IMR-90 (cell line): ENCODE measurements around the gene TRIP6. TPM values are rescaled to one million over a fixed set of nuclear protein-coding genes. Genes with fewer than 3 reads are reported as not detected.

Source experiments
- ATAC-seq: fragments of 200-7000 bp; cut with Tn5 transposase; 2 replicates; pipeline ENCODE4 v1.9.1; 2020; ENCODE audit warnings: low read depth, mild to moderate bottlenecking, moderate library complexity
- BruUV-seq: library from RNA; stranded (reverse); fragments of 400-500 nt; replicated peaks from 2 replicates; lab custom pipeline; 2021; lab: Mats Ljungman, UMichigan
- CTCF ChIA-PET: fragments of 300-600 bp; formaldehyde crosslinking; extraction: SDS; loops from one replicate; lab custom pipeline; 2021; ENCODE audit warnings: antibody characterized with exemption; lab: Yijun Ruan, JAX
- POLR2A ChIA-PET: fragments of 300-600 bp; sonication (Branson Sonifier 250); formaldehyde crosslinking; loops from one replicate; lab custom pipeline; 2022; ENCODE audit warnings: antibody characterized with exemption; ENCODE audit not compliant: unreplicated experiment; lab: Charles Lee
- DNase-seq: peaks from one replicate; pipeline ENCODE4 v3.0.0; 2013
- H2AFZ ChIP-seq: replicated peaks from 2 replicates; pipeline ENCODE3; 2013; ENCODE audit warnings: low read length, mild to moderate bottlenecking; ENCODE audit not compliant: poor library complexity
- H2AK5ac ChIP-seq: 2 replicates; pipeline ENCODE4 v1.6.1; 2013; ENCODE audit warnings: low read depth, low read length, inconsistent platforms
- H2AK9ac ChIP-seq: replicated peaks from 2 replicates; pipeline ENCODE3; 2013; ENCODE audit warnings: mild to moderate bottlenecking, low read depth, low read length, moderate library complexity; ENCODE audit not compliant: poor library complexity
- H2BK120ac ChIP-seq: 2 replicates; pipeline ENCODE4 v1.6.1; 2013; ENCODE audit warnings: low read depth, low read length, inconsistent platforms
- H2BK15ac ChIP-seq: 3 replicates; pipeline ENCODE4 v1.6.1; 2013; ENCODE audit warnings: low read depth, low read length, inconsistent platforms
- H2BK20ac ChIP-seq: 2 replicates; pipeline ENCODE4 v1.6.1; 2013; ENCODE audit warnings: low read depth, mild to moderate bottlenecking, inconsistent platforms, low read length, moderate library complexity
- H2BK5ac ChIP-seq: 2 replicates; pipeline ENCODE4 v1.6.1; 2013; ENCODE audit warnings: mild to moderate bottlenecking, low read depth, low read length, inconsistent platforms; ENCODE audit not compliant: poor library complexity, severe bottlenecking
- H3K14ac ChIP-seq: replicated peaks from 2 replicates; pipeline ENCODE4 v1.6.1; 2013; ENCODE audit warnings: low read depth, low read length, inconsistent platforms
- H3K18ac ChIP-seq: 2 replicates; pipeline ENCODE4 v1.6.1; 2013; ENCODE audit warnings: low read depth, low read length, control low read depth
- H3K23ac ChIP-seq: 2 replicates; pipeline ENCODE4 v1.6.1; 2013; ENCODE audit warnings: low read depth, low read length, inconsistent platforms
- H3K27ac ChIP-seq: 2 replicates; pipeline ENCODE4 v1.5.1; 2013; ENCODE audit warnings: mild to moderate bottlenecking, control low read depth, low read length; ENCODE audit not compliant: insufficient read depth
- H3K27me3 ChIP-seq: 2 replicates; pipeline ENCODE4 v1.6.1; 2013; ENCODE audit warnings: low read length; ENCODE audit not compliant: control insufficient read depth, insufficient read depth
- H3K36me3 ChIP-seq: 2 replicates; pipeline ENCODE4 v1.6.1; 2013; ENCODE audit warnings: low read length, mixed read lengths; ENCODE audit not compliant: control insufficient read depth, insufficient read depth
- H3K4ac ChIP-seq: 2 replicates; pipeline ENCODE4 v1.6.1; 2013; ENCODE audit warnings: low read depth, low read length, inconsistent platforms
- H3K4me1 ChIP-seq: 2 replicates; pipeline ENCODE4 v1.6.1; 2013; ENCODE audit warnings: low read length, mixed read lengths; ENCODE audit not compliant: control insufficient read depth, insufficient read depth
- H3K4me2 ChIP-seq: 2 replicates; pipeline ENCODE4 v1.6.1; 2013; ENCODE audit warnings: low read depth, mild to moderate bottlenecking, control low read depth, low read length, moderate library complexity
- H3K4me3 ChIP-seq: 2 replicates; pipeline ENCODE4 v1.5.1; 2013; ENCODE audit warnings: low read depth, mild to moderate bottlenecking, control low read depth, low read length, moderate library complexity; ENCODE audit not compliant: insufficient read depth
- H3K56ac ChIP-seq: 2 replicates; pipeline ENCODE4 v1.6.1; 2013; ENCODE audit warnings: low read length, inconsistent platforms; ENCODE audit not compliant: insufficient read depth; ENCODE audit errors: extremely low read depth
- H3K79me1 ChIP-seq, 2 experiments: 2 replicates each; pipeline ENCODE4 v1.6.1; 2013; ENCODE audit warnings: low read length in 2 of 2, inconsistent platforms in 1 of 2, low read depth in 1 of 2
- H3K9ac ChIP-seq: 2 replicates; pipeline ENCODE4 v1.6.1; 2013; ENCODE audit warnings: low read depth, low read length, control low read depth
- H3K9me1 ChIP-seq: 2 replicates; pipeline ENCODE4 v1.6.1; 2013; ENCODE audit warnings: low read length, inconsistent platforms; ENCODE audit not compliant: insufficient read depth
- H3K9me3 ChIP-seq: 2 replicates; pipeline ENCODE4 v1.6.1; 2013; ENCODE audit warnings: low read length; ENCODE audit not compliant: control insufficient read depth, insufficient read depth
- H4K20me1 ChIP-seq: 2 replicates; pipeline ENCODE4 v1.6.1; 2013; ENCODE audit warnings: low read length, inconsistent platforms; ENCODE audit not compliant: insufficient read depth
- H4K5ac ChIP-seq: 2 replicates; pipeline ENCODE4 v1.6.1; 2013; ENCODE audit warnings: mild to moderate bottlenecking, low read depth, low read length, control low read depth
- H4K8ac ChIP-seq, 2 experiments: 2 replicates each; pipeline ENCODE4 v1.6.1; 2013; ENCODE audit warnings: low read depth in 2 of 2, low read length in 2 of 2, control low read depth in 1 of 2, inconsistent platforms in 1 of 2
- H4K91ac ChIP-seq: 2 replicates; pipeline ENCODE4 v1.6.1; 2013; ENCODE audit warnings: low read depth, low read length, inconsistent platforms; ENCODE audit not compliant: insufficient read depth
- BHLHE40 ChIP-seq: fragments of 150-350 bp; IDR thresholded peaks from 2 replicates; pipeline ENCODE4 v1.6.1; 2016; ENCODE audit warnings: mild to moderate bottlenecking, low read depth, low read length
- CHD1 ChIP-seq: IDR thresholded peaks from 2 replicates; pipeline ENCODE4 v1.6.1; 2012; ENCODE audit warnings: low read depth, low read length, improper control_type of control experiment
- FOS ChIP-seq: fragments of 150-350 bp; IDR thresholded peaks from 2 replicates; pipeline ENCODE4 v1.6.1; 2016; ENCODE audit warnings: low read depth, low read length
- MAFK ChIP-seq: IDR thresholded peaks from 2 replicates; pipeline ENCODE4 v1.6.1; 2012; ENCODE audit warnings: low read depth, low read length, improper control_type of control experiment
- MAZ ChIP-seq: IDR thresholded peaks from 2 replicates; pipeline ENCODE4 v1.6.1; 2012; ENCODE audit warnings: low read depth, mild to moderate bottlenecking, low read length, improper control_type of control experiment, moderate library complexity, borderline replicate concordance
- NFE2L2 ChIP-seq: fragments of 150-350 bp; IDR thresholded peaks from 2 replicates; pipeline ENCODE4 v1.6.1; 2016; ENCODE audit warnings: low read depth, mild to moderate bottlenecking, low read length
- POLR2A ChIP-seq: IDR thresholded peaks from 2 replicates; pipeline ENCODE4 v1.6.1; 2012; ENCODE audit warnings: mild to moderate bottlenecking, low read depth, low read length
- RCOR1 ChIP-seq: IDR thresholded peaks from 2 replicates; pipeline ENCODE4 v1.6.1; 2012; ENCODE audit warnings: mild to moderate bottlenecking, low read length, improper control_type of control experiment; ENCODE audit not compliant: insufficient replicate concordance
- RFX5 ChIP-seq: IDR thresholded peaks from 2 replicates; pipeline ENCODE4 v1.8.0; 2012; ENCODE audit warnings: low read depth, mild to moderate bottlenecking, low read length, moderate library complexity
- SMC3 ChIP-seq: fragments of 150-350 bp; IDR thresholded peaks from 2 replicates; pipeline ENCODE4 v1.6.1; 2016; ENCODE audit warnings: low read depth, mild to moderate bottlenecking, antibody characterized with exemption, low read length, moderate library complexity
- WGBS, 2 experiments: methylation state at CpG; one replicate each; pipeline versions ENCODE4 v1.1.5 to v1.1.7; 2013; ENCODE audit warnings: missing lambda C conversion rate in 2 of 2; ENCODE audit not compliant: insufficient read length in 1 of 2; ENCODE audit errors: extremely low coverage in 2 of 2; 5-methylcytosine and 5-hydroxymethylcytosine counted together
- dilution Hi-C: fragments of 300-500 bp; cut with HindIII; formaldehyde crosslinking; loops from one replicate; pipeline ENCODE4 v1.14.3; 2018; ENCODE audit warnings: low sequenced_read_pairs; ENCODE audit not compliant: unreplicated experiment
- in situ Hi-C: fragments of 300-500 bp; cut with MboI; formaldehyde crosslinking; loops from 3 replicates; pipeline ENCODE4 v1.14.3; 2019; ENCODE audit warnings: low sequenced_read_pairs, inconsistent platforms, mixed read lengths
- intact Hi-C: fragments of 100-400 bp; cut with micrococcal nuclease; formaldehyde crosslinking; loops from 2 replicates; pipeline ENCODE4 v1.10.0; 2022
- polyA plus RNA-seq, 3 experiments: library from polyadenylated mRNA; depleted of rRNA; stranded (reverse); fragments of >200 nt; gene quantifications; 2 replicates each; pipeline ENCODE4 v1.2.3, GENCODE V29; 2012; ENCODE audit warnings: low replicate concordance in 1 of 3
- total RNA-seq: library from RNA; depleted of rRNA; stranded (reverse); fragments of >200 nt; gene quantifications from 2 replicates; pipeline ENCODE4 v1.2.3, GENCODE V29; 2012
- TF ChIP-seq, protein P1 (sequence below): fragments of 150-350 bp; IDR thresholded peaks from 2 replicates; pipeline ENCODE4 v1.6.1; 2016; ENCODE audit warnings: low read depth, mild to moderate bottlenecking, low read length, moderate library complexity, borderline replicate concordance
- TF ChIP-seq, protein P2 (sequence below): conservative IDR thresholded peaks from 2 replicates; pipeline ENCODE4 v1.5.1; 2012; ENCODE audit warnings: mild to moderate bottlenecking, low read depth, low read length, improper control_type of control experiment
- TF ChIP-seq, protein P3 (sequence below): fragments of 150-350 bp; IDR thresholded peaks from 2 replicates; pipeline ENCODE4 v1.6.1; 2017; ENCODE audit warnings: mild to moderate bottlenecking, antibody characterized with exemption, low read length, low read depth

Gene TRIP6
- total and polyA plus RNA-seq, 2 of the 4 experiments (the other 2 are of a cell fraction) = 36.4 to 72.3 TPM

DNA sequence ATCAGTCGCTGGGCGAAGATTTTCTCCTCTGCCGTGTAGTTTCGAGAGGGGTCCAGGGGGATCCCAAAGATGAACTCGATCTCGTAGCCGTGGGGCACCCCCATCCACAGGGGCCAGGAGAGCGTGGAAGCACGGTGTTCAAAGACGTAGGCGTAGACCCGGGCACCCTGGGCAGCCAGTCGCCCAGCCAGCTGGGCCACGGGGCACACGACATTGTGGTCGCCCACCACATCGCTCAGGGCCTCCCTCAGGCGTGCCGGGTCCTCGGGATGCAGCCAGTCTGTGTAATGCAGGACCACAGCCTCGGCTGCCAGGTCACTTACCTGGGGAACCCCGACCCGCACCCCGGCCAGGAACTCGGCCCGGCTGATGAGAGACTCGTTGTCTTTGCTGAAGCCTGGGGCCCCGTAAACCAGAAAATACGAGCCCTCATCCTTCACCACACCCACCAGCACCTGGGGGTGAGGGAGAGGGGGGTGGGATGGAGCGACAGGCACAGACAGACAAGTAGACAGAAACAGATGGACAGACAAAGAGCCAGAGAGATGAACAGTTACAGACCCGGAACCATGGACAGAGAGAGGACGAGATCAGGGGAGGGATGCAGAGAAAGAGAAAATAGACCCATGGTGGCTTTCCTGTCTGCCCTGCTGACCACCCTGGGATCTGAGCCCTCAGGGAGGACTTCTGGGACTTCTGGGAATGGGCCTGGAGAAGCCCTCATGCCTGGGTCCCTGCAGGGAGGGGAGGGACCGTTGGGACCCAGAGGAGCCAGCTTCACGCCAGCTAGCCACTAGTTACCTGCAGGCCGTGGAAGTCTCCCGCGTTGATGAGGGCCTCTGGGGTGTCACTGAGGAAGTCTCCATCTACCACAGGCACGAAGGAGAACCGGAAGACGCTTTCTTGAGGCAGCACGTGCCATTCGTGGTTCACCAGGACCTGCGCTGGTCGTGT lies 25.5 kb downstream of the TRIP6 start:
- 94% methylated on average over 21 of the region's 44 CpGs; no CpG with 5 or more reads in 1 of the 2 experiments for WGBS, 2 experiments
- no peak for ATAC-seq
- POLR2A ChIA-PET = no interaction called here

More for the DNA sequence above, 25.5 kb downstream of the TRIP6 start:
- no peak overlapping the region for H3K4ac ChIP-seq
- no peak overlapping the region for H3K9ac ChIP-seq
- no peak overlapping the region for H4K8ac ChIP-seq
- 0 out of 2 replicates have a peak overlapping the region, but pooled peaks have one; percentile 9 for H2AK5ac ChIP-seq
- H4K5ac ChIP-seq = no peak overlapping the region
- H2AFZ ChIP-seq = no peak overlapping the region
- H2BK15ac ChIP-seq = no peak overlapping the region
- H3K4me3 ChIP-seq = no peak overlapping the region
- no peak overlapping the region for H2BK20ac ChIP-seq
- no TSS peak for BruUV-seq
- no peak for TF ChIP-seq MAZ
- no peak for TF ChIP-seq CHD1
- TF ChIP-seq, protein P1, sequence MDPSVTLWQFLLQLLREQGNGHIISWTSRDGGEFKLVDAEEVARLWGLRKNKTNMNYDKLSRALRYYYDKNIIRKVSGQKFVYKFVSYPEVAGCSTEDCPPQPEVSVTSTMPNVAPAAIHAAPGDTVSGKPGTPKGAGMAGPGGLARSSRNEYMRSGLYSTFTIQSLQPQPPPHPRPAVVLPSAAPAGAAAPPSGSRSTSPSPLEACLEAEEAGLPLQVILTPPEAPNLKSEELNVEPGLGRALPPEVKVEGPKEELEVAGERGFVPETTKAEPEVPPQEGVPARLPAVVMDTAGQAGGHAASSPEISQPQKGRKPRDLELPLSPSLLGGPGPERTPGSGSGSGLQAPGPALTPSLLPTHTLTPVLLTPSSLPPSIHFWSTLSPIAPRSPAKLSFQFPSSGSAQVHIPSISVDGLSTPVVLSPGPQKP = no peak
- no peak for TF ChIP-seq BHLHE40
- no peak for TF ChIP-seq FOS
- TF ChIP-seq, protein P2, sequence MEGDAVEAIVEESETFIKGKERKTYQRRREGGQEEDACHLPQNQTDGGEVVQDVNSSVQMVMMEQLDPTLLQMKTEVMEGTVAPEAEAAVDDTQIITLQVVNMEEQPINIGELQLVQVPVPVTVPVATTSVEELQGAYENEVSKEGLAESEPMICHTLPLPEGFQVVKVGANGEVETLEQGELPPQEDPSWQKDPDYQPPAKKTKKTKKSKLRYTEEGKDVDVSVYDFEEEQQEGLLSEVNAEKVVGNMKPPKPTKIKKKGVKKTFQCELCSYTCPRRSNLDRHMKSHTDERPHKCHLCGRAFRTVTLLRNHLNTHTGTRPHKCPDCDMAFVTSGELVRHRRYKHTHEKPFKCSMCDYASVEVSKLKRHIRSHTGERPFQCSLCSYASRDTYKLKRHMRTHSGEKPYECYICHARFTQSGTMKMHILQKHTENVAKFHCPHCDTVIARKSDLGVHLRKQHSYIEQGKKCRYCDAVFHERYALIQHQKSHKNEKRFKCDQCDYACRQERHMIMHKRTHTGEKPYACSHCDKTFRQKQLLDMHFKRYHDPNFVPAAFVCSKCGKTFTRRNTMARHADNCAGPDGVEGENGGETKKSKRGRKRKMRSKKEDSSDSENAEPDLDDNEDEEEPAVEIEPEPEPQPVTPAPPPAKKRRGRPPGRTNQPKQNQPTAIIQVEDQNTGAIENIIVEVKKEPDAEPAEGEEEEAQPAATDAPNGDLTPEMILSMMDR = no peak
- no peak for TF ChIP-seq MAFK
- TF ChIP-seq, protein P3, sequence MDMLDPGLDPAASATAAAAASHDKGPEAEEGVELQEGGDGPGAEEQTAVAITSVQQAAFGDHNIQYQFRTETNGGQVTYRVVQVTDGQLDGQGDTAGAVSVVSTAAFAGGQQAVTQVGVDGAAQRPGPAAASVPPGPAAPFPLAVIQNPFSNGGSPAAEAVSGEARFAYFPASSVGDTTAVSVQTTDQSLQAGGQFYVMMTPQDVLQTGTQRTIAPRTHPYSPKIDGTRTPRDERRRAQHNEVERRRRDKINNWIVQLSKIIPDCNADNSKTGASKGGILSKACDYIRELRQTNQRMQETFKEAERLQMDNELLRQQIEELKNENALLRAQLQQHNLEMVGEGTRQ = no peak
- no peak for TF ChIP-seq NFE2L2
- no peak for TF ChIP-seq POLR2A
- no peak for TF ChIP-seq SMC3
- no peak for TF ChIP-seq RFX5
- no peak for TF ChIP-seq RCOR1
- peaks cover 16% of the 10 kb centered on the region for H3K4me1 ChIP-seq
- no peak overlapping the region for H3K56ac ChIP-seq
- H3K4me2 ChIP-seq = no peak overlapping the region
- no peak overlapping the region for H2BK5ac ChIP-seq
- H3K9me3 ChIP-seq = peaks cover 2% of the 10 kb centered on the region; the same call in 1 of the 2 replicates
- H3K14ac ChIP-seq = no peak overlapping the region
- peaks cover 25% of the 10 kb centered on the region for H3K27me3 ChIP-seq
- CTCF ChIA-PET = no interaction called here
- no peak overlapping the region for H2BK120ac ChIP-seq
- no peak for DNase-seq
- no peak overlapping the region for H3K23ac ChIP-seq
- H3K9me1 ChIP-seq = peaks cover 3% of the 10 kb centered on the region; the same call in 1 of the 2 replicates
- no peak overlapping the region for H3K18ac ChIP-seq
- H2AK9ac ChIP-seq = no peak overlapping the region
- dilution Hi-C loops = no loop called here
- peaks cover 11% of the 10 kb centered on the region for H3K36me3 ChIP-seq
- H3K27ac ChIP-seq = no peak overlapping the region
- H4K91ac ChIP-seq = no peak overlapping the region
- H3K79me1 ChIP-seq = peaks cover 8 to 13% of the 10 kb centered on the region in 2 experiments; a peak in 3 of 4 replicates
- intact Hi-C loops = no loop called here
- H4K20me1 ChIP-seq = peaks cover 15% of the 10 kb centered on the region; the same call in 1 of the 2 replicates
- in situ Hi-C loops = loop anchor here (5.0 to 10.0 kb wide), 2 partner anchors 165 to 392 kb away; no protein-coding TSS in a partner anchor
